Measurements from ENCODE around the gene TBXT. TPM values are rescaled to one million over a fixed set of nuclear protein-coding genes. Genes with fewer than 3 reads are reported as not detected.
A peak's percentile ranks its signal among the peaks of the same experiment; 100 is the strongest.

TBXT gene
- total and polyA plus RNA-seq, 2 experiments from 2014 or later = 0.23 TPM; not detected in 1

GRCh38 chr6:166172546-166172945, 4.9 kb upstream of the TBXT start:
- Mint-ChIP-seq H3K9me3 (no peaks in the 10 kb centered on the region), H3K27me3 (ENCODE audit: insufficient read depth, low read depth, poor library complexity) (peaks cover 4% of the 10 kb centered on the region), H3K4me1 (peaks cover 17% of the 10 kb centered on the region), H3K27ac (no peak overlapping the region), H3K4me3 (no peak overlapping the region), H3K36me3 (ENCODE audit: low read depth) (no peaks in the 10 kb centered on the region)
- ATAC-seq = no peak
- Histone ChIP-seq H3K27ac (ENCODE audit: low read depth) (no peak overlapping the region), H3K4me1 (ENCODE audit: insufficient read depth) (peaks cover 51% of the 10 kb centered on the region), H3F3A (replicated peaks; ENCODE audit: low read depth) (0 out of 2 replicates have a peak, but pooled peaks cover 13% of the 10 kb centered on the region), H3K4me2 (0 out of 2 replicates have a peak overlapping the region, but pooled peaks have one; percentile 77), H2AFZ (no peak overlapping the region), H3K4me3 (no peak overlapping the region), H3K36me3 (ENCODE audit: insufficient read depth) (no peaks in the 10 kb centered on the region), H3K27me3 (ENCODE audit: insufficient read depth) (peaks cover 78% of the 10 kb centered on the region), H3K79me2 (replicated peaks; ENCODE audit: insufficient read depth) (no peaks in the 10 kb centered on the region), H3K9me2 (ENCODE audit: insufficient read depth) (no peaks in the 10 kb centered on the region), H4K20me1 (replicated peaks; ENCODE audit: insufficient read depth) (peaks cover 10% of the 10 kb centered on the region)
- no peak for DNase-seq (ENCODE audit: low spot score)
- TF ChIP-seq ZNF462 (CRISPR knock-in tag; IDR thresholded peaks at IDR 0.05) = no peak
- TF ChIP-seq STAT1 (IDR thresholded peaks at IDR 0.05; ENCODE audit: unreplicated experiment) = no peak
- TF ChIP-seq ZNF331 (CRISPR knock-in tag; IDR thresholded peaks at IDR 0.05; ENCODE audit: low read depth) = no peak
- no peak for TF ChIP-seq EZH2phosphoT487 (IDR thresholded peaks at IDR 0.05; ENCODE audit: unreplicated experiment)
- TF ChIP-seq EZH2 (IDR thresholded peaks at IDR 0.05; ENCODE audit: low read depth, unreplicated experiment) = no peak
- no peak for TF ChIP-seq ZNF114 (CRISPR knock-in tag; IDR thresholded peaks at IDR 0.05)
- TF ChIP-seq ETS1 (IDR thresholded peaks at IDR 0.05) = no peak

Measured in GM23338 (cell line).